Left lung (tissue), 10 donors: ENCODE results near the gene DYNLRB1. TPM values are rescaled to one million over a fixed set of nuclear protein-coding genes. Genes with fewer than 3 reads are reported as not detected.

ENCODE experiments used
- ATAC-seq: fragments of 200-7000 bp; cut with Tn5 transposase; one replicate; pipeline ENCODE4 v1.9.1; 2020; ENCODE audit warnings: moderate library complexity
- DNase-seq, 4 donors: peaks; one replicate each; pipeline ENCODE4 v3.0.0-alpha.2; 2013 to 2020
- H3K27ac ChIP-seq, 2 donors: fragments of 200-600 bp; sonication (generic) in 1 of 2; one replicate each; pipeline versions ENCODE4 v1.5.0 to v1.8.0; 2020 to 2021
- H3K27me3 ChIP-seq, 2 donors: fragments of 200-600 bp; sonication (generic) in 1 of 2; one replicate each; pipeline versions ENCODE4 v1.5.0 to v1.8.0; 2020 to 2021
- H3K36me3 ChIP-seq, 2 donors: fragments of 200-600 bp; sonication (generic) in 1 of 2; one replicate each; pipeline versions ENCODE4 v1.5.0 to v1.8.0; 2020 to 2021
- H3K4me1 ChIP-seq, 2 donors: fragments of 200-600 bp; one replicate each; pipeline ENCODE4 v1.8.0; 2021
- H3K4me3 ChIP-seq, 2 donors: fragments of 200-600 bp; sonication (generic) in 1 of 2; one replicate each; pipeline versions ENCODE4 v1.5.0 to v1.8.0; 2020 to 2021; ENCODE audit warnings: mild to moderate bottlenecking in 1 of 2
- H3K9me3 ChIP-seq, 2 donors: fragments of 200-600 bp; sonication (generic) in 1 of 2; one replicate each; pipeline versions ENCODE4 v1.5.0 to v1.8.0; 2020 to 2021
- intact Hi-C, 2 donors: fragments of 100-400 bp; cut with DNase I; formaldehyde crosslinking; loops; one replicate each; pipeline versions ENCODE4 v1.11.2 to v1.14.2; 2022
- polyA plus RNA-seq, 6 donors: library from polyadenylated mRNA; unstranded; fragments of 120-200 nt; gene quantifications; one replicate each; pipeline ENCODE4 v1.2.1, GENCODE V29; 2013; ENCODE audit not compliant: insufficient read length in 6 of 6
- total RNA-seq, 2 donors: library from RNA; stranded (reverse); fragmentation: NEBNext Ultra II Directional; extraction: Animal tissue kit (Norgen Biotek cat#: 25700); gene quantifications; one replicate each; pipeline ENCODE4 v1.2.1, GENCODE V29; 2021
- TF ChIP-seq, protein P1 (sequence below), 2 donors: fragments of 200-600 bp; sonication (generic) in 1 of 2; IDR thresholded peaks; one replicate each; pipeline versions ENCODE4 v1.5.0 to v1.8.0; 2021; ENCODE audit warnings: antibody characterized with exemption in 2 of 2
- donor health status: DM: no; HTN: yes; CAD: no.
- donor health status: DM: no; HTN: no; CAD: no.

Gene DYNLRB1
- total and polyA plus RNA-seq, 8 donors: 110 to 159 (median 141) TPM

DNA sequence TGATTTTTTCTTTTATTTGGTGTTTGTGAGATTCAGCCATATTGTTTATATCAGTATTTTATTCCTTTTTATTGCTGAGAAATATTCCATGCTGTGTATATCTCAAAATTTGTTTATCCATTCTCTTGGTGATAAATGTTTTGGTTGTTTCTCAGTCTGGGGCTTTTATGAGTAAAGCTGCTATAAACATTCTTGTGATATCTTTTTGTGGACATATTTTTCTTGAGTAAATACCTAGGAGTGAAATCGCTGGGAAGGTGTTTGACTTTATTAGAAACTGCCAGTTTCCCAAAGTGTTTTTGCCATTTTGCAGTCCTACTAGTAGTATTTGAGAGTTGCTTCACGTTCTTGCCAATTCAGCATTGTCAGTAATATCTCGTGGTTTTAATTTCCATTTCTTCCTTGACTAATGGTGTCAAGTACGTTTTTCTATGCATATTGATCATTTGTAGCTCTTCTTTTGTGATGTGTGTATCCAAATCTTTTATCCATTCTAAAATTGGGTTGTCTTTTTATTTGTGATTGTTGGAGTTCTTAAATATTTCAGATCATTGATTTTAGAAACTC lies 31.1 kb upstream of the DYNLRB1 start:
- H3K27me3 ChIP-seq: no peaks in the 10 kb centered on the region
- TF ChIP-seq, protein P1, sequence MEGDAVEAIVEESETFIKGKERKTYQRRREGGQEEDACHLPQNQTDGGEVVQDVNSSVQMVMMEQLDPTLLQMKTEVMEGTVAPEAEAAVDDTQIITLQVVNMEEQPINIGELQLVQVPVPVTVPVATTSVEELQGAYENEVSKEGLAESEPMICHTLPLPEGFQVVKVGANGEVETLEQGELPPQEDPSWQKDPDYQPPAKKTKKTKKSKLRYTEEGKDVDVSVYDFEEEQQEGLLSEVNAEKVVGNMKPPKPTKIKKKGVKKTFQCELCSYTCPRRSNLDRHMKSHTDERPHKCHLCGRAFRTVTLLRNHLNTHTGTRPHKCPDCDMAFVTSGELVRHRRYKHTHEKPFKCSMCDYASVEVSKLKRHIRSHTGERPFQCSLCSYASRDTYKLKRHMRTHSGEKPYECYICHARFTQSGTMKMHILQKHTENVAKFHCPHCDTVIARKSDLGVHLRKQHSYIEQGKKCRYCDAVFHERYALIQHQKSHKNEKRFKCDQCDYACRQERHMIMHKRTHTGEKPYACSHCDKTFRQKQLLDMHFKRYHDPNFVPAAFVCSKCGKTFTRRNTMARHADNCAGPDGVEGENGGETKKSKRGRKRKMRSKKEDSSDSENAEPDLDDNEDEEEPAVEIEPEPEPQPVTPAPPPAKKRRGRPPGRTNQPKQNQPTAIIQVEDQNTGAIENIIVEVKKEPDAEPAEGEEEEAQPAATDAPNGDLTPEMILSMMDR (IDR thresholded peaks at IDR 0.05): no peak
- intact Hi-C loops: no loop called here
- H3K4me3 ChIP-seq: no peak overlapping the region
- H3K27ac ChIP-seq: no peak overlapping the region
- DNase-seq: no peak
- H3K36me3 ChIP-seq: peaks cover 0 to 91% of the 10 kb centered on the region in 2 donors
- ATAC-seq: no peak
- no peaks in the 10 kb centered on the region for H3K4me1 ChIP-seq
- H3K9me3 ChIP-seq: no peaks in the 10 kb centered on the region

- H3K36me3 ChIP-seq: peaks cover 0 to 93% of the 10 kb centered on the region in 2 donors
- H3K9me3 ChIP-seq: no peaks in the 10 kb centered on the region
- ATAC-seq (no peak), DNase-seq (no peak)
- H3K27me3 ChIP-seq: no peaks in the 10 kb centered on the region
- TF ChIP-seq, protein P1 (IDR thresholded peaks at IDR 0.05): no peak
- H3K4me1 ChIP-seq: no peaks in the 10 kb centered on the region
- H3K27ac ChIP-seq: no peak overlapping the region
- intact Hi-C loops: no loop called here
- H3K4me3 ChIP-seq: no peak overlapping the region
Observed at GRCh38 chr20:34491226-34491931, 24.8 kb upstream of the DYNLRB1 start.

DNA sequence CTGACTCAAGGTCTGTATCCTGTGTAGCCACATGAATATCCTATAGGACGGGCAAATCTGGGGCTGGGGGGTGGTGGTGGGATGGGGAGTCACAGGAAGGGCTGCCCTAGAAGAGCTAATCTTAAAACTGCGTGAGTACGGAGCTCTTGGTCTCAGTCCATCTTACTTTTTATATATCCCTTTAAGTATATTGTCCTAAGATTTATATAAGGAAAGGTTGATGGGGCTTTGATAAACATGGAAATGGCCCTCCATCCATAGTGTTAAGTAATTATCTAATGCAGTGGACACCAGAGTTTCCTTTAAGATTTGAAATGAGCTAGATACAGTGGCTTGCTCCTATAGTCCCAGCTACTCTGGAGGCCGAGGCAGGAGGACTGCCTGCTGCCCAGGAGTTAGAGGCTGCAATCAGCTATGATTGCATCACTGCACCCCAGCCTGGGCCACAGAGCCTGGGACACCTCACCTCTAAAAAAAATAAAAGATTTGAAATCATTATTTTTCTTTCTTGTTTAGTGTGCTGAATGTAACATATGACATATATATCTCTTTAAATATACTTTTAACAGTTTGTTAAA lies 24.2 kb upstream of the DYNLRB1 start:
- ATAC-seq (no peak), DNase-seq (no peak)

GRCh38 chr20:34493646-34494045 lies 22.6 kb upstream of the DYNLRB1 start:
- DNase-seq (no peak), ATAC-seq (no peak)
- TF ChIP-seq, protein P1 (IDR thresholded peaks at IDR 0.05): no peak
- peaks cover 0 to 8% of the 10 kb centered on the region in 2 donors for H3K9me3 ChIP-seq
- intact Hi-C loops: no loop called here
- H3K27me3 ChIP-seq: no peaks in the 10 kb centered on the region
- no peaks in the 10 kb centered on the region for H3K4me1 ChIP-seq
- H3K36me3 ChIP-seq: peaks cover 0 to 97% of the 10 kb centered on the region in 2 donors
- H3K27ac ChIP-seq: no peak overlapping the region
- no peak overlapping the region for H3K4me3 ChIP-seq

More for the DNA sequence above, 24.2 kb upstream of the DYNLRB1 start:
- H3K9me3 ChIP-seq: peaks cover 0 to 2% of the 10 kb centered on the region in 2 donors
- no peak overlapping the region for H3K27ac ChIP-seq
- H3K4me3 ChIP-seq: no peak overlapping the region
- H3K4me1 ChIP-seq: no peaks in the 10 kb centered on the region
- peaks cover 0 to 93% of the 10 kb centered on the region in 2 donors for H3K36me3 ChIP-seq
- no peaks in the 10 kb centered on the region for H3K27me3 ChIP-seq
- intact Hi-C loops: no loop called here
- TF ChIP-seq, protein P1 (IDR thresholded peaks at IDR 0.05): no peak

DNA sequence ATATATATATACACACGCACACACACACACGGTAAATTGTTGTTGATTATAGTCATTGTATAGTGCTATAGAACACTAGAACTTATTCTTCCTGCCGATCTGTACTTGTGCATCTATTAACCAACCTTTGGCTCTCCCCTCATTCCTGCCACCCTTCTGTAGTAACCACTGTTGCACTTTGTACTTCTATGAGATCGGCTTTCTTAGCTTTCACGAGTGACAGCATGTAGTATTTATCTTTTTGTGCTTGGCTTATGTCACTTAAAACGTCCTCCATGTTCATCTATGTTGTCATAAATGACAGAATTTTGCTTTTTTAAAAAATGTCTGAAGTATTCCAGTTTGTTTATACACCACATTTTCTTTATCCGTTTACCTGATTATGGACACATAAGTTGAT lies 20.9 kb upstream of the DYNLRB1 start:
- Histone ChIP-seq H3K9me3 (peaks cover 0 to 10% of the 10 kb centered on the region in 2 donors), H3K36me3 (peaks cover 0 to 88% of the 10 kb centered on the region in 2 donors), H3K4me3 (no peak overlapping the region), H3K27me3 (no peaks in the 10 kb centered on the region), H3K27ac (no peak overlapping the region), H3K4me1 (no peaks in the 10 kb centered on the region)
- intact Hi-C loops: no loop called here
- no peak for DNase-seq
- ATAC-seq: no peak
- TF ChIP-seq, protein P1 (IDR thresholded peaks at IDR 0.05): no peak
